Tibial nerve (tissue), 4 donors: ENCODE data around the gene MED22. TPM values are rescaled to one million over a fixed set of nuclear protein-coding genes. Genes with fewer than 3 reads are reported as not detected.

Experiments
- DNase-seq, 2 donors: peaks; one replicate each; pipeline ENCODE4 v3.0.0-alpha.2; 2019; ENCODE audit warnings: low spot score in 2 of 2
- H3K27ac ChIP-seq, 4 donors: fragments of 200-600 bp; sonication (generic) in 3 of 4; one replicate each; pipeline ENCODE4 v1.5.1; 2017 to 2019; ENCODE audit warnings: mild to moderate bottlenecking in 1 of 4
- H3K27me3 ChIP-seq, 2 donors: fragments of 200-600 bp; sonication (generic) in 1 of 2; one replicate each; pipeline versions ENCODE4 v1.5.1 to v1.6.0; 2017 to 2019
- H3K36me3 ChIP-seq, 3 donors: fragments of 200-600 bp; sonication (generic); one replicate each; pipeline ENCODE4 v1.5.1; 2018 to 2019
- H3K4me1 ChIP-seq, 4 donors: fragments of 200-600 bp; sonication (generic) in 3 of 4; one replicate each; pipeline ENCODE4 v1.5.1; 2017 to 2019
- H3K4me3 ChIP-seq, 4 donors: fragments of 200-600 bp; sonication (generic) in 3 of 4; one replicate each; pipeline ENCODE4 v1.5.1; 2017 to 2019; ENCODE audit warnings: mild to moderate bottlenecking in 1 of 4, moderate library complexity in 1 of 4
- H3K9me3 ChIP-seq, 4 donors: fragments of 200-600 bp; sonication (generic) in 3 of 4; one replicate each; pipeline ENCODE4 v1.5.1; 2017 to 2019
- CTCF ChIP-seq, 5 experiments: fragments of 200-600 bp in 3 of 5; fragments of 450-650 bp in 2 of 5; sonication (generic) in 3 of 5; IDR thresholded peaks; one replicate each; pipeline ENCODE4 v1.5.1; 2016 to 2019; ENCODE audit warnings: antibody characterized with exemption in 5 of 5, mild to moderate bottlenecking in 3 of 5, moderate library complexity in 2 of 5
- EP300 ChIP-seq, 2 donors: sonication (generic); formaldehyde crosslinking; IDR thresholded peaks; one replicate each; pipeline ENCODE4 v1.6.1; 2017; ENCODE audit warnings: antibody characterized with exemption in 2 of 2, mild to moderate bottlenecking in 1 of 2
- POLR2A ChIP-seq, 2 donors: fragments of 450-650 bp; IDR thresholded peaks; one replicate each; pipeline ENCODE4 v1.6.1; 2017; ENCODE audit warnings: antibody characterized with exemption in 2 of 2, mild to moderate bottlenecking in 2 of 2, moderate library complexity in 2 of 2
- whole genome bisulfite sequencing, 2 donors: methylation state at CpG; one replicate each; pipeline ENCODE4 v1.1.5; 2018; 5-methylcytosine and 5-hydroxymethylcytosine counted together
- total RNA-seq, 4 donors: library from RNA; depleted of rRNA; stranded (reverse); fragments of >200 nt; gene quantifications; one replicate each; pipeline ENCODE4 v1.1.0, GENCODE V29; 2016

MED22 gene
- total RNA-seq, 4 donors from 2014 or later: 29.3 to 63.6 (median 39.2) TPM

DNA sequence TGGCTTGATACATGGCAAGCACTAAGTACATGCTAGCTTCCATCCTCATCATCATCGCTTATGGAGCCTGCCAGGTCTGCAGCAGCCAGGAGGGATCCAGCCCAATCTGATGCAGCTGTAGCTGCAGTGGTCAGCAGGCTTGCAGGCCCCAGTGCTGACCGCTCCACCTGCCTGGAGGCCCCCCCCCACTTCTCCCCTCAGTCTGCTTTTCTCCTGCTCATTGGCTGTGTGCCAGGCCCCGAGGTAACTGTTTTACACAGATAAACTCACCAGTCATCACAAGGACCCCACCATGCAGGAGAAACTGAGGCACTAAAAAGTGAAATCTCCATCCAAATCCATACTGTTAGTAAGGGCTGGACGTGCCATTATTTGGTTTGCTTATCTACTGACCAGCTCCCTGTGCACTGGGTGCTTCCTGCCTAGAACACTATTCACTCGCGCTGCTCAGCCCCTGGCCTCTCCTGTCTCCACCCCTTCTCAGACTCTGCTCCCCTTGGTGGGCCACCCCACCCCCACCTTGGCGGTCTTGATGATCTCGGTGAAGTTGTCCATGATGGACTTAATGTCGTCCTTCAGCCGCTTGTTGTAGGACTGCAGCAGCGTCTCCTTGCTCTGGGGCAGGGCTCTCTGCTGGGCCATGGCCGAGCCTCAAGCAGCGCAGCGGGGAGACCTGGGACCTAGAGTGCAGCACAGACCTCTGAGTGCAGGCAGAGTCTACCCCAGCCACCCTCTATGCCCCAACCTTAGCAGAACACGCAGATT lies 1.7 kb downstream of the MED22 start:
- WGBS, 2 donors: 64 to 65% methylated on average over 14 to 15 of the region's 15 CpGs
- no peaks in the 10 kb centered on the region for H3K9me3 ChIP-seq
- peaks cover 0 to 48% (median 24%) of the 10 kb centered on the region in 4 donors for H3K4me1 ChIP-seq
- TF ChIP-seq CTCF (IDR thresholded peaks at IDR 0.05): no peak
- TF ChIP-seq POLR2A (IDR thresholded peaks at IDR 0.05): no peak
- no peak for TF ChIP-seq EP300 (IDR thresholded peaks at IDR 0.05)
- peak overlapping the region in 3 of 4 donors; percentile 74 to 99 (median 93) for H3K4me3 ChIP-seq
- H3K36me3 ChIP-seq: peaks cover 0 to 70% (median 25%) of the 10 kb centered on the region in 3 donors
- H3K27ac ChIP-seq: peak overlapping the region in 3 of 4 donors; percentile 90 to 96 (median 93)
- no peak for DNase-seq
- no peaks in the 10 kb centered on the region for H3K27me3 ChIP-seq

GRCh38 chr9:133345596-133345995 lies 2.3 kb downstream of the MED22 start:
- TF ChIP-seq CTCF (IDR thresholded peaks at IDR 0.05): no peak
- TF ChIP-seq EP300 (IDR thresholded peaks at IDR 0.05): no peak
- TF ChIP-seq POLR2A (IDR thresholded peaks at IDR 0.05): no peak
- Histone ChIP-seq H3K27me3 (no peaks in the 10 kb centered on the region), H3K4me1 (peaks cover 0 to 52% (median 24%) of the 10 kb centered on the region in 4 donors), H3K27ac (no peak overlapping the region), H3K4me3 (no peak overlapping the region), H3K36me3 (peaks cover 0 to 70% (median 22%) of the 10 kb centered on the region in 3 donors), H3K9me3 (no peaks in the 10 kb centered on the region)
- 90 to 92% methylated on average over 6 of the region's 6 CpGs for WGBS, 2 donors
- no peak for DNase-seq

- Histone ChIP-seq H3K4me1 (peaks cover 0 to 48% (median 22%) of the 10 kb centered on the region in 4 donors), H3K36me3 (peaks cover 0 to 70% (median 16%) of the 10 kb centered on the region in 3 donors), H3K9me3 (no peaks in the 10 kb centered on the region), H3K27me3 (no peaks in the 10 kb centered on the region), H3K4me3 (no peak overlapping the region), H3K27ac (no peak overlapping the region)
- WGBS, 2 donors: 90 to 97% methylated on average over 12 of the region's 12 CpGs
- no peak for TF ChIP-seq CTCF (IDR thresholded peaks at IDR 0.05)
- no peak for TF ChIP-seq POLR2A (IDR thresholded peaks at IDR 0.05)
- no peak for TF ChIP-seq EP300 (IDR thresholded peaks at IDR 0.05)
- DNase-seq: no peak
Observed at GRCh38 chr9:133344979-133345378, 3.0 kb downstream of the MED22 start.

DNA sequence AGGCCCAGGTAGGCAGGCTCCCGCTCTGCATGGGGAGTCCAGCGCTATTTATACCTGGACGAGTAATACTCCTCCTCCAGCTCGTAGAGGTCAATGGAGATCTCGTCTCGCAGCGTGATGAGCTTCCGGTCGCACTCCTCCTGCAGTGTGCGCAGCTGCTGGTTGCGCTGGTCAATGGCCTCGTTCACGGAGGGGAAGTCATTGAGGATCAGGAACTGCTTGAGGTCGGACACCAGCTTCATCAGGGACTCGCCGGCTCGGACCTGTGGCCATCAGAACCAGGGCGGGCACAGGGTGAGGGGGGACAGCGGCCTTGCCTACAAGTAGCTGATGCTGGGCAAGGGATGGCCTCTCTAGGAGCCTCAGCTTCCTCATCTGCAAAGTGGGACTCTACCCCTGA lies 3.9 kb downstream of the MED22 start:
- DNase-seq: no peak
- H3K27ac ChIP-seq: no peak overlapping the region
- H3K4me1 ChIP-seq: peaks cover 0 to 39% (median 14%) of the 10 kb centered on the region in 4 donors
- H3K9me3 ChIP-seq: no peaks in the 10 kb centered on the region
- 93 to 97% methylated on average over 6 to 19 of the region's 19 CpGs for WGBS, 2 donors
- no peak for TF ChIP-seq CTCF (IDR thresholded peaks at IDR 0.05)
- TF ChIP-seq EP300 (IDR thresholded peaks at IDR 0.05): no peak
- TF ChIP-seq POLR2A (IDR thresholded peaks at IDR 0.05): no peak
- H3K27me3 ChIP-seq: no peaks in the 10 kb centered on the region
- peaks cover 0 to 69% (median 7%) of the 10 kb centered on the region in 3 donors for H3K36me3 ChIP-seq
- H3K4me3 ChIP-seq: no peak overlapping the region

DNA sequence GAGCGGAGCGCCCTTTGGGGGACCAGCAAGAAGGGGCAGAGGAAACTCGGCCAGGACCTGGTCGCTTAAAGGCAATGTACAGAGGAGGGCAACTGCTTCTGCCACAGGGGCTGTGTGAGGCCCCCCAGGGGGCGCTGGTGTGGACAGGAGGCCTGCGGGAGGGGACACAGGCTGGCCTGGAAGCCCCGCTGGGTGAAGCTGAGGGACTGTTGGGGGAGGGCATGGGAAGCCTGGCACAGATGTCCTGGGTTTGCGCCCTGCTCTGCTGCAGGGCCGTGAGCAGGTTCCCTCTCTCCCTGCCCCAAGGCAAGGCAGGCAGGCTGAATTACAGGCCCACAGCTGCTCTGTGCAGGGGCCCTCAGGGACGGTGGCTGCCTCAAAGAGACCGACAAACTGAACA lies 5.4 kb downstream of the MED22 start:
- no peaks in the 10 kb centered on the region for H3K27me3 ChIP-seq
- DNase-seq: no peak
- no peak for TF ChIP-seq POLR2A (IDR thresholded peaks at IDR 0.05)
- TF ChIP-seq CTCF (IDR thresholded peaks at IDR 0.05): no peak
- TF ChIP-seq EP300 (IDR thresholded peaks at IDR 0.05): no peak
- H3K9me3 ChIP-seq: no peaks in the 10 kb centered on the region
- WGBS, 2 donors: 62 to 80% methylated on average over 9 to 11 of the region's 11 CpGs
- no peak overlapping the region for H3K4me3 ChIP-seq
- no peak overlapping the region for H3K27ac ChIP-seq
- peaks cover 0 to 74% (median 6%) of the 10 kb centered on the region in 3 donors for H3K36me3 ChIP-seq
- peaks cover 0 to 35% (median 11%) of the 10 kb centered on the region in 4 donors for H3K4me1 ChIP-seq
